SK-N-SH (cell line): Measurements from ENCODE around the gene FERMT2. TPM values are rescaled to one million over a fixed set of nuclear protein-coding genes. Genes with fewer than 3 reads are reported as not detected.
A peak's percentile ranks its signal among the peaks of the same experiment; 100 is the strongest.

Experiments used
- CTCF ChIA-PET: fragments of 300-600, 350-600 bp; formaldehyde crosslinking; extraction: SDS; loops from one replicate; lab custom pipeline; 2021; lab: Yijun Ruan, JAX
- POLR2A ChIA-PET: fragments of 350-600 bp; sonication (Branson Sonifier 250); formaldehyde crosslinking; extraction: SDS; loops from one replicate; lab custom pipeline; 2020; ENCODE audit warnings: antibody characterized with exemption, inconsistent platforms; lab: Yijun Ruan, JAX
- DNase-seq: peaks from one replicate; pipeline ENCODE4 v3.0.0; 2012
- H2AFZ ChIP-seq: fragments of 200-600 bp; sonication (generic); 2 replicates; pipeline ENCODE4 v1.8.1; 2016; ENCODE audit warnings: antibody characterized with exemption, mild to moderate bottlenecking, low read depth
- H3F3A ChIP-seq: fragments of 200-600 bp; sonication (generic); replicated peaks from 2 replicates; pipeline ENCODE3; 2016; ENCODE audit warnings: antibody characterized with exemption, mild to moderate bottlenecking; ENCODE audit not compliant: insufficient read depth
- H3K27ac ChIP-seq, 2 experiments: fragments of 200-500 bp in 1 of 2; fragments of 200-600 bp in 1 of 2; sonication (Bioruptor generic) in 1 of 2; sonication (generic), shearing (Covaris generic) in 1 of 2; 2 replicates each; pipeline versions ENCODE4 v1.5.1 to v1.6.1; 2014 to 2016; ENCODE audit warnings: low read depth in 2 of 2, inconsistent platforms in 1 of 2, low read length in 1 of 2, mild to moderate bottlenecking in 1 of 2, mixed read lengths in 1 of 2
- H3K27me3 ChIP-seq: fragments of 200-600 bp; sonication (generic), shearing (Covaris generic); 2 replicates; pipeline ENCODE4 v1.6.1; 2016; ENCODE audit warnings: mixed run types; ENCODE audit not compliant: insufficient read depth
- H3K36me3 ChIP-seq, 2 experiments: fragments of 200-500 bp in 1 of 2; fragments of 200-600 bp in 1 of 2; sonication (Bioruptor generic) in 1 of 2; sonication (generic) in 1 of 2; replicated peaks in 1 of 2; 2 replicates each; pipeline versions ENCODE3 to v1.5.1; 2014 to 2016; ENCODE audit warnings: low read length in 1 of 2, mild to moderate bottlenecking in 1 of 2; ENCODE audit not compliant: insufficient read depth in 2 of 2, control insufficient read depth in 1 of 2
- H3K4me1 ChIP-seq, 2 experiments: fragments of 200-500 bp in 1 of 2; fragments of 200-600 bp in 1 of 2; sonication (Bioruptor generic) in 1 of 2; sonication (generic), shearing (Covaris generic) in 1 of 2; 2 replicates each; pipeline versions ENCODE4 v1.5.1 to v1.6.1; 2014 to 2016; ENCODE audit warnings: low read depth in 1 of 2, low read length in 1 of 2, mixed run types in 1 of 2; ENCODE audit not compliant: insufficient read depth in 2 of 2, control insufficient read depth in 1 of 2
- H3K4me2 ChIP-seq: fragments of 200-600 bp; sonication (generic), shearing (Covaris generic); 2 replicates; pipeline ENCODE4 v1.6.1; 2017; ENCODE audit warnings: mixed run types
- H3K4me3 ChIP-seq, 2 experiments: fragments of 200-500 bp in 1 of 2; fragments of 200-600 bp in 1 of 2; sonication (Bioruptor generic) in 1 of 2; sonication (generic), shearing (Covaris generic) in 1 of 2; 2 replicates each; pipeline versions ENCODE4 v1.5.1 to v1.8.1; 2014 to 2016; ENCODE audit warnings: low read depth in 2 of 2, inconsistent platforms in 1 of 2, low read length in 1 of 2, mild to moderate bottlenecking in 1 of 2, mixed read lengths in 1 of 2, moderate library complexity in 1 of 2
- H3K79me2 ChIP-seq: fragments of 200-600 bp; sonication (generic); 2 replicates; pipeline ENCODE4 v1.8.1; 2017; ENCODE audit warnings: mild to moderate bottlenecking; ENCODE audit not compliant: insufficient read depth
- H3K9ac ChIP-seq: fragments of 200-600 bp; sonication (generic); 2 replicates; pipeline ENCODE4 v1.6.1; 2017; ENCODE audit warnings: mixed run types
- H3K9me2 ChIP-seq: fragments of 200-600 bp; sonication (generic); 2 replicates; pipeline ENCODE4 v1.6.1; 2017; ENCODE audit warnings: mixed run types
- H3K9me3 ChIP-seq: fragments of 200-600 bp; sonication (generic); 2 replicates; pipeline ENCODE4 v1.6.1; 2017; ENCODE audit warnings: mixed run types, mild to moderate bottlenecking, moderate library complexity
- H4K20me1 ChIP-seq: fragments of 200-600 bp; sonication (generic); 2 replicates; pipeline ENCODE4 v1.6.1; 2017; ENCODE audit warnings: mild to moderate bottlenecking, mixed run types; ENCODE audit not compliant: insufficient read depth
- EZH2phosphoT487 ChIP-seq: fragments of 200-600 bp; sonication (generic); IDR thresholded peaks from 2 replicates; pipeline ENCODE4 v1.6.1; 2017; ENCODE audit warnings: low read depth, mixed run types, mild to moderate bottlenecking, antibody characterized with exemption, moderate library complexity, borderline replicate concordance
- GABPA ChIP-seq: IDR thresholded peaks from 2 replicates; pipeline ENCODE4 v1.4.0; 2012; ENCODE audit warnings: low read depth, mild to moderate bottlenecking
- MAX ChIP-seq: IDR thresholded peaks from 2 replicates; pipeline ENCODE4 v1.4.0; 2012; ENCODE audit warnings: low read depth
- NFIC ChIP-seq: IDR thresholded peaks from 2 replicates; pipeline ENCODE4 v1.4.0; 2012; ENCODE audit warnings: borderline replicate concordance
- NRF1 ChIP-seq: IDR thresholded peaks from 2 replicates; pipeline ENCODE4 v1.6.1; 2012; ENCODE audit warnings: low read depth, mild to moderate bottlenecking, low read length
- RAD21 ChIP-seq: IDR thresholded peaks from 2 replicates; pipeline ENCODE4 v1.6.1; 2012; ENCODE audit warnings: mild to moderate bottlenecking, low read length
- SIN3A ChIP-seq: IDR thresholded peaks from 2 replicates; pipeline ENCODE4 v1.6.1; 2012; ENCODE audit warnings: low read depth, mild to moderate bottlenecking, low read length, moderate library complexity, borderline replicate concordance
- SMC3 ChIP-seq: IDR thresholded peaks from 2 replicates; pipeline ENCODE4 v1.6.1; 2012; ENCODE audit warnings: low read depth, low read length, improper control_type of control experiment
- TAF1 ChIP-seq: IDR thresholded peaks from 2 replicates; pipeline ENCODE4 v1.6.1; 2012; ENCODE audit warnings: low read depth, mild to moderate bottlenecking, low read length, moderate library complexity, borderline replicate concordance
- USF2 ChIP-seq: fragments of 150-350 bp; IDR thresholded peaks from 2 replicates; pipeline ENCODE4 v1.6.1; 2017; ENCODE audit warnings: antibody characterized with exemption, low read length, low read depth, borderline replicate concordance
- WGBS: methylation state at CpG from one replicate; pipeline ENCODE4 v1.1.6; 2017; ENCODE audit warnings: low lambda C conversion rate; 5-methylcytosine and 5-hydroxymethylcytosine counted together
- polyA plus RNA-seq, 3 experiments: library from polyadenylated mRNA; depleted of rRNA; stranded (reverse); fragments of >200 nt; gene quantifications; 2 replicates each; pipeline ENCODE4 v1.2.3, GENCODE V29; 2012
- TF ChIP-seq, protein P1 (sequence below): IDR thresholded peaks from 2 replicates; pipeline ENCODE4; 2012
- TF ChIP-seq, protein P2 (sequence below): fragments of 150-350 bp; IDR thresholded peaks from 2 replicates; pipeline ENCODE4 v1.6.1; 2016; ENCODE audit warnings: mild to moderate bottlenecking, low read depth, low read length

Gene FERMT2
- polyA plus RNA-seq, 1 of the 3 experiments (the other 2 are of a cell fraction): 40.1 TPM

DNA sequence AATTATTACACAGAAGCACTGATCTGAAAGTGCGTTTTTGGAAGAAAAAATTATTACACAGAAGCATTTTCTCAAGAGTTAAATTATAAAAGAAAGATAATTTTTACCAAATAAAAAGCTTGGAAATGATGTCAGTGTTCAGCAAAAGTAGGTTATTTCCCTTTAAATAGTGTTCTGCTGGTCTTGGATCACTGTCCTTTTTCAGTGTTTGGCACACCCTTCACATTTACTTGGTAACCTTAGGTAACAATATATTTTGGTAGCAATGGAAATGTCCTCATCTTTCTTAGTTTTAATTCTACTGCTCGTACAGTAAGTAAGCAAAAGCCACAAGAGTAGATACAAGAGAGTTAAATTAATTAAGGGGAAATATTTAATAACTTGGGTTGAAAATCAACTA, 40.3 kb downstream of the FERMT2 start:
- no peak for DNase-seq
- Histone ChIP-seq H3K36me3 (peaks cover 0 to 42% of the 10 kb centered on the region in 2 experiments), H3F3A (peaks cover 48% of the 10 kb centered on the region), H3K4me1 (peaks cover 5 to 13% of the 10 kb centered on the region in 2 experiments; a peak in 3 of 4 replicates), H3K79me2 (peaks cover 99% of the 10 kb centered on the region), H2AFZ (no peak overlapping the region), H3K27ac (peak overlapping the region in 1 of 2 experiments; percentile 25; a peak in 2 of 4 replicates), H3K4me2 (no peak overlapping the region), H4K20me1 (peaks cover 58% of the 10 kb centered on the region), H3K9me2 (no peaks in the 10 kb centered on the region), H3K9ac (no peak overlapping the region), H3K27me3 (no peaks in the 10 kb centered on the region), H3K9me3 (no peaks in the 10 kb centered on the region), H3K4me3 (no peak overlapping the region)
- POLR2A ChIA-PET: interaction anchor here (1.3 kb wide), 1 partner anchor 41 kb away, joined by 5 read pairs; the partner anchor contains the start of gene FERMT2
- CTCF ChIA-PET: interaction anchor here (0.7 to 1.2 kb wide), 5 partner anchors 8 to 45 kb away, joined by 3 to 4 read pairs (median 3); no protein-coding TSS in a partner anchor
- TF ChIP-seq NFIC: no peak
- TF ChIP-seq, protein P1, sequence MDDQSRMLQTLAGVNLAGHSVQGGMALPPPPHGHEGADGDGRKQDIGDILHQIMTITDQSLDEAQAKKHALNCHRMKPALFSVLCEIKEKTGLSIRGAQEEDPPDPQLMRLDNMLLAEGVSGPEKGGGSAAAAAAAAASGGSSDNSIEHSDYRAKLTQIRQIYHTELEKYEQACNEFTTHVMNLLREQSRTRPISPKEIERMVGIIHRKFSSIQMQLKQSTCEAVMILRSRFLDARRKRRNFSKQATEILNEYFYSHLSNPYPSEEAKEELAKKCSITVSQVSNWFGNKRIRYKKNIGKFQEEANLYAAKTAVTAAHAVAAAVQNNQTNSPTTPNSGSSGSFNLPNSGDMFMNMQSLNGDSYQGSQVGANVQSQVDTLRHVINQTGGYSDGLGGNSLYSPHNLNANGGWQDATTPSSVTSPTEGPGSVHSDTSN: no peak
- TF ChIP-seq, protein P2, sequence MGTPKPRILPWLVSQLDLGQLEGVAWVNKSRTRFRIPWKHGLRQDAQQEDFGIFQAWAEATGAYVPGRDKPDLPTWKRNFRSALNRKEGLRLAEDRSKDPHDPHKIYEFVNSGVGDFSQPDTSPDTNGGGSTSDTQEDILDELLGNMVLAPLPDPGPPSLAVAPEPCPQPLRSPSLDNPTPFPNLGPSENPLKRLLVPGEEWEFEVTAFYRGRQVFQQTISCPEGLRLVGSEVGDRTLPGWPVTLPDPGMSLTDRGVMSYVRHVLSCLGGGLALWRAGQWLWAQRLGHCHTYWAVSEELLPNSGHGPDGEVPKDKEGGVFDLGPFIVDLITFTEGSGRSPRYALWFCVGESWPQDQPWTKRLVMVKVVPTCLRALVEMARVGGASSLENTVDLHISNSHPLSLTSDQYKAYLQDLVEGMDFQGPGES: no peak
- TF ChIP-seq GABPA: no peak
- TF ChIP-seq MAX: no peak
- TF ChIP-seq NRF1: no peak
- TF ChIP-seq SMC3: no peak
- no peak for TF ChIP-seq TAF1
- no peak for TF ChIP-seq RAD21
- no peak for TF ChIP-seq USF2
- TF ChIP-seq SIN3A: no peak
- no peak for TF ChIP-seq EZH2phosphoT487
- WGBS: 86% methylated on average over 2 of the region's 2 CpGs

DNA sequence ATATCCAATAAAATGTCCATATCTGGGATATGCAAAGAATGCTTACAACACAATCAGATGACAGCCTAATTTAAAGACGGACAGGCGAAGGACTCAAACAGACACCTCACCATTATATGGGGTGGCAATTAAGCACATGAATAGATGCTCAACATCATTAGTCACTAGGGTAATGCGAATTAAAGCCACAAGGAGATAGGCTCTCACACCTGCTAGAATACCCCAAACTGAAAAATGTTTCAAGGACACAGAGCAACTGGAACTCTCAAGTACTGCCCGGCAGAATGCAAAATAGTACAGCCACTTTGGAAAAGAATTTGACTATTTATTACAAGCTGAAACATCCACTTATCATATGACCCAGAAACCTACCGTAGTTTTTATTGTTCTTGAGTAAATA, 42.9 kb downstream of the FERMT2 start:
- POLR2A ChIA-PET: no interaction called here
- DNase-seq: no peak
- peaks cover 34% of the 10 kb centered on the region for H4K20me1 ChIP-seq
- peaks cover 63% of the 10 kb centered on the region for H3F3A ChIP-seq
- peaks cover 0 to 28% of the 10 kb centered on the region in 2 experiments for H3K36me3 ChIP-seq
- no peaks in the 10 kb centered on the region for H3K27me3 ChIP-seq
- H2AFZ ChIP-seq: no peak overlapping the region
- H3K4me1 ChIP-seq: peaks cover 5 to 31% of the 10 kb centered on the region in 2 experiments; a peak in 3 of 4 replicates
- WGBS: 92% methylated on average over 5 of the region's 5 CpGs
- no peak overlapping the region for H3K9ac ChIP-seq
- CTCF ChIA-PET: no interaction called here
- H3K9me2 ChIP-seq: no peaks in the 10 kb centered on the region
- no peaks in the 10 kb centered on the region for H3K9me3 ChIP-seq
- no peak for TF ChIP-seq GABPA
- TF ChIP-seq SIN3A: no peak
- 0 out of 2 replicates have a peak overlapping the region, but pooled peaks have one; percentile 86 for H3K4me2 ChIP-seq
- H3K27ac ChIP-seq: peak overlapping the region in 1 of 2 experiments; percentile 94; a peak in 2 of 4 replicates
- H3K4me3 ChIP-seq: no peak overlapping the region
- peaks cover 99% of the 10 kb centered on the region for H3K79me2 ChIP-seq
